ENCODE measurements around the gene MYO5C.

- TF ChIP-seq POLR2A (IDR thresholded peaks at IDR 0.05), result no peak
- peak in 4 of 5 experiments; percentile 17 to 50 (median 32) for TF ChIP-seq CTCF (IDR thresholded peaks at IDR 0.05 in 4 of 5, conservative IDR thresholded peaks at IDR 0.05 in 1 of 5)
Observed at GRCh38 chr15:52208306-52208946, 87.2 kb downstream of the MYO5C start.

Measured in gastrocnemius medialis (tissue), 4 donors.